GM18867 (cell line): ENCODE data around the gene FAM107B.
"Not testable (repeated sequence)": the region's sequence is repeated elsewhere in the genome, so short reads cannot be mapped to it uniquely, and the experiment has no call there.

Experiments
- ATAC-seq: cut with Tn5 transposase; IDR thresholded peaks from one replicate; pipeline ENCODE4 v1.9.1; 2021; ENCODE audit warnings: mild to moderate bottlenecking, moderate library complexity; ENCODE audit not compliant: unreplicated experiment

FAM107B gene

DNA sequence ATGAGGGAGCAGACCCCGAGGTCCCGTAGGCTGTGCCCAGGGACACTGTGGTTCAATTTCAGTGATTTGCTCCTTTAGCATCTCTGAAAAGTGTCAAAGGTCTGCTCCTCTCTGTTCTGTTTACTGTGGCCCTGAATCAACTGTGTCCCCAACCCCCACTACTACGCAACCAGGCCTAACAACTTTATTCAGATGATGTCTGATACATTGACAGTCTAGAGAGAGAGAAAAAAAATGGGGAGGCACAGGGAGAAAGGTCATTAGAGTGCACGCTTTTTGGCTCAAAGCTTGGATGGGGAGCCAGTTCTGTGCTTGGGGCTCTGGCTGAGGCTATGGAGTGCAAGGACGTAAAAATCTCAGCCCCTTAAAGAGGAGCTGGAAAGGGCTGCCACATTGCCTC lies 77.9 kb downstream of the FAM107B start:
- ATAC-seq = no peak

DNA sequence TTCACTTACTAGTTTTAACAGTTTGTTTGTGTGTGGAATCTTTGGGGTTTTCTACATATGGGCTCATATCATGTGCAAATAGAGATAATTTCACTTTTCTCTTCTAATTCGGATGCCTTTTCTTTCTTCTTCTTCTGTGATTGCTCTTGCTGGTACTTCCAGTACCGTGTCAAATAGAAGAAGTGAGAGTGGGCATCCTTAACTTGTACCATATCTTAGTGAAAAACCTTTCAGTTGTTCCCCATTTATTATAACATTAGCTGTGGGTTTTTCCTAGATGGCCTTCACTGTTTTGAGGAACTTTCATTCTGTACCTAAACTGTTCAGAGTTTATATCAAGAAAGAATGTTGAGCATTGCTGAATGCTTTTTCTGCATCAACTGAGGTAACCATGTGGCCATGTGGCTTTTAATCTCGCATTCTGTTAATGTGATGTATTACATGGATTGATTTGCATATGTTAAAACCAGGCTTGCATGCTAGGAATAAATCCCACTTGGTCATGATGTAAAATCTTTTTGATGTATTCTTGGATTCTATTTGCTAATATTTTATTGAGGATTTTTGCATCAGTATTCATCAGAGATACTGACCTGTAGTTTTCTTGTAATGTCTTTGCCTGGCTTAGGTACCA lies 78.7 kb downstream of the FAM107B start:
- ATAC-seq = no peak

DNA sequence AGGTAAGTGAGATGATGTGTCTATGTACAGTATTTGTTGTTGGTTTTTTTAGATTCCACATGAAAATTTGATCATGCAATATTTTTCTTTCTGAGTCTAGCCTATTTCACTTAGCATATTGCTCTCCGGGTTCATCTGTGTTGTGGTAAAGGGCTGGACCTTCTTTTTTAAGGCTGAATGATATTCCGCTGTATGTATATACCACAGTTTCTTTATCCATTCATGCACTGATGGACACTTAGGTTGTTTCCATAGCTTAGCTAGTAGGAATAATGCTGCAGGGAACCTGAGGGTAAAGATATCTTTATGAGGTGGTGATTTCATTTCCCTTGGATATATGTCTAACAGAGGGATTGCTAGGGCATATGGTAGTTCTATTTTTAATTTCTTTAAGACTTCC lies 80.8 kb downstream of the FAM107B start:
- ATAC-seq = no peak

DNA sequence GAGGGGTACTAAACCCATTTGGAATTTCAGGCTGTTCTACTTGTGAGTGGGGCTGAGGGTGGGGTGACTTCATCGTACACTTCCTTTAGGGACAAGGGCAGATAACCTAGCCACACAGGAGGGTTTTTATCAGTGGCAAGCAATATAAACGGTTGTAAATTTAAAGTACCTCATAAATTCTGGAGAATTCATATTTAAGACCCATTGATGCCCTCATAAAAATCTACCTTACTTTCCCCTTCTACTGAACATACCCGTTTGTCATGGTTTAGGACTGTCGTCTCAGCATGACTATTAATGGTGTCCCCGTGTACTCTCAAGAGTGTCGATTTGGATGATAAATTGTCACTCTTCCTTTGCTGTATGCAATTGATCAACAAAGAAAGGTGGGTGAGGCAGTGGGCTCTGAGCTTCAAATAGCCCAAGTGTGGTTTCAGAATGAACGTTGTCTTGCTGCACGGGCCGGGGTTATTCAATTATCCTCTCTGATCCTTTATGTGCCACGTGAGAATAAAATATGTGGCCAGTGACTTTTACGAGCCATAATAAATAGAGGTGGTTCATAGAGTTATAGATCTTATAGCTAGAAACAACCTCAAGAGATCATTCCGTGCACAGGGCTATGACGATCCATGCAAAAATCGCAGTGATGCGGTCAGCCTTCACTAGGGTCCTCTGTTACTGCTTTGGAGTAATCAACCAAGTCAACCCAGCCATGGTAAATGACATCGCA lies 82.2 kb downstream of the FAM107B start:
- ATAC-seq = peak; percentile 65

DNA sequence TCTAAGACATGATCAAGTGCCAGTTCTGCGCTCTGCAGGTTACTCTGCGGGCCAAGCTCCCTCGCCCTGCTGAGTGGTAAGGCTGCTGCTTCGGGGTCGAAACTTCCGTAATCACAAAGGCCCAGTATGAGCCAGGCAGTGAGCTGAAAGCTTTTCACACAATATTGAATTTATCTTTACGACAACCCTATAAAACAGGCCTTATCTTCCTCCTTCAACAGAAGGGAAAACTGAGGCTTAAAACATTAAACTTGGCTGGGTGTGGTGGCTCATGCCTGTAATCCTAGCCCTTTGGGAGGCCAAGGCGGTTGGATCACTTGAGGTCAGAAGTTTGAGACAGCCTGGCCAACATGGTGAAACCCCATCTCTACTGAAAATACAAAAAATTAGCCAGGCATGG lies 83.3 kb downstream of the FAM107B start:
- ATAC-seq = no peak

DNA sequence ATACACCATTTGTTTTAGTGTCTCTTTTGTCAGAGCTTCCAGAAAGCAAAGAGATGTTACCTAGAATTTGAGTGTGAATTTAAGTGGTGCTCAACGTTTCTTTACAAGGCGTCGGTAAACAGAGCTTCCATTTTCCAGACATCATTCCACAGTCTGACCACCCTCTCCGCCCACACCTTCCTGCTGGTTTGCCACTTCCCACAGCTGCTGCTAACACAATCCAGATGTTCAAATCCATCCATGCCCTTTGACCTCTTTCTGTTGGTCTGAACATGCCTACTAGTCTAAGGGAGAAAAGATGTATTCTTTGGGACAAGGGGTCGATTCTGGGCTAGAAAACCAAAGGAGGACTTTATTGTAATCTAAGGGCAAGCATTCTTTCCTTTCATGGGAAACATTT lies 86.1 kb downstream of the FAM107B start:
- ATAC-seq = no peak

DNA sequence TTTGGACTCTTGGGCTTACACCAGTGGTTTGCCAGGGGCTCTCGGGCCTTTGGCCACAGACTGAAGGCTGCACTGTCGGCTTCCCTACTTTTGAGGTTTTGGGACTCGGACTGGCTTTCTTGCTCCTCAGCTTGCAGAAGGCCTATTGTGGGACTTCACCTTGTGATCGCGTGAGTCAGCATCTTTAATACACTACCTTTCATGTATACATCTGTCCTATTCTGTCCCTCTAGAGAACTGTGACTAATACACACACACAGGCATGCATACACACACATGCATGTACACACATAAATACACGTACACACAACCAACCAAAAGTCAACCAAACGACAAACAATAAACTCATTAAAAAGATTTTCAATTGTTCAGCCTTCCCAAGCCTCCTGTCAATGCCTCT lies 86.5 kb downstream of the FAM107B start:
- ATAC-seq = not testable (repeated sequence)

DNA sequence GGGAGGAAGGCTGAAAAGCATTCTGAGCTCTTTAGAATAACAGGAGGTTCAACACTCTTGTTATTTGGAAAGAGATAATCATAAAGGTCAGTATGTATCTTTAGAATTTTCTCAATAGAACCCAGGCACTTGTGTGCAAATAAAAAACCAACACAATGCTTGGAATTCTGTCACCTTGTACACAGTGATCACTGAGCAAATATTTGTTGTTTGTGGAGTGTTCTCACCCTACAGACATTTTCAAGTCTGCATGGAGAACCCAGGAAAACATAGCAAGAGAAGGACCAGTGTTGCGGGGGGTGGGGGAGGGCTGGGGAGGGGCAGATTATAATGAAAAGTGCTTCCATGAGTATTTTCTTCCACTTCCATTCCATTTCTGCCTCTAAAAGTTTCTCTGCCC lies 87.4 kb downstream of the FAM107B start:
- ATAC-seq = no peak

DNA sequence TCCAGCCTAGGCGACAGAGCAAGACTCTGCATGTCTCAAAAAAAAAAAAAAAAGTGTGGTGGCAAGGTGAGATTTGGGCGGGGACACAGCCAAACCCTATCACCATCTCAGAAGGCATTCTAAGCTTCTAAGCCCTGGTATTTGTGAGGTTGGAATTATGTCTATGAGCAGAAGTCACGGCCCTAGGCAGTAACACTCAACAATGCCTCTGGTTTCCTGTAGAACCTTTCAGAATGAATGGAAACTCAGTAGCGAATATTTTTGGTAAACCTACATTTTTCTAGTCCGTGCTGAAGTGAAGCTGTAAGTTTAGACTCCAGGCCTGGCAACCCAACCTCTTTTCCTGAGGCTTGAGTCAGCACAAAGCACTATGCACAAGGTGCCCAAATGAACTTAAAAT lies 88.3 kb downstream of the FAM107B start:
- no peak for ATAC-seq

DNA sequence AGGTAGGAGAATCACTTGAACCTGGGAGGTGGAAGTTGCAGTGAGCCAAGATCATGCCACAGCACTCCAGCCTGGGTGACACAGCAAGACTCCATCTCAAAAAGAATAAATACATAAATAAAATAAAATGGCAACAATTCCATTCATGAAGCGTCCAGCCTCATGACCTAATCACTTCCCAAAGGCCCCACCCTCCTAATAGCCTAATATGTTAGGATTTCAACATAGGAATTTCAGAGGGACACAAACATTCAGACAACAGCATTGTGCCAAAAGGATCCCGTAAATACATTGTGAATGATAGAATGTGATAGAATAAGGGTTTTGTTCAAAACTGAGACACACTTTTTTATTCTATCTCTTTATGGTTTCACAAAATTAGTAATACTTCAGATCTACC lies 90.3 kb downstream of the FAM107B start:
- ATAC-seq = no peak

DNA sequence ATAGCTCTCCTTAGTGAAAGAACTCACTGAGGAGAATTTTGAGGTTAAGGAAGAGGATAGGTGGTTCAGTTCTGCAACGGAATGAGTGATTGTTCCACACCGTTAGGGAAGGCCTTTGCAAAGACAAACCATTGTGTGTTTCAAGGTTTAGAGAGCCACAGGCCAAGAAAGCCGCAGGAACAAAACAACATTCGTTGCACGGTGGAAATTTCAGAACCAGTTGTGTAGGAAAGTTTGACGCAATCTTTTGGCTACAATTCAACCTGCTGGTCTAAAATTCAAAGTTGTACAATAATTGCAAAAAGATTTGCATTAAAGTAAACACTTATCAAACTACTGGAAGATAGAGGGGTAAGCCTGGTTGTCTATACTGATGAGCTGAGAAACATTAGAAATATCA lies 91.4 kb downstream of the FAM107B start:
- ATAC-seq = no peak

DNA sequence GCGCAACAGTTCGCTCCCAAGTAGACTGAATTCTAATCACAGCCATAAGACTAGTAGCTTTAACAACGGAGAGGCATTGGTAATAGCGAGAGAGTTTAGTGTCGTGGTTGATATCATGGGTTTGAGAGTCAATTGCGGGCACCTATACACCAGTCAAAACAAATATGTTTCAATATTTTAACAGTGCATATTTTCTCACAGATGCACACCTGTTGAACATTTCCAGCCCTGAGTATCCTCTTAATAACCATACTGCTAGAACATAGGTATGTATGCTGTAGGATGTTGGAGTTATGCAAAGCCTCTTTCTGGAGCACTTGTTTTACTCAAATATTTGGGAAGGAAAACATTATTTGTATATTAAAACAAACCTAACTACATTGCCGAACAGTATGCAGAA lies 92.9 kb downstream of the FAM107B start:
- no peak for ATAC-seq

DNA sequence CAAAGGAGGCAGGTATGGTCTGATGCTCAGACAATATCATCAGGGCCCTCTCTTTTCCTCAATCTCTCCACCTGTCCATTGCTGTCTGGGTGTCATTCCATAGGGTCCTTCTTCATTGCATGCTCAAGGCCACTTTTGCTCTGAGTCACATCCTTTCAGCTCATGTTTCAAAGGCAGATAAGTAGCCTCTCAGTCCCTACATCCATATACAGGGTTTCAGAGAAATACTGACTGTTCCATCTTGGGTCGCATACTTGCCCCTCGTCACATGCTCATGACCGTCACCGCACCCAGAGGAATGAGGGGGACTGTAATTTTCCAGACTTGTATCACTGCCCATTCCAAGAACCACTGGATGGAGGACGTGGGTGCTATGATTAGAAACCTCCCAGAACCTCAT lies 93.4 kb downstream of the FAM107B start:
- no peak for ATAC-seq

DNA sequence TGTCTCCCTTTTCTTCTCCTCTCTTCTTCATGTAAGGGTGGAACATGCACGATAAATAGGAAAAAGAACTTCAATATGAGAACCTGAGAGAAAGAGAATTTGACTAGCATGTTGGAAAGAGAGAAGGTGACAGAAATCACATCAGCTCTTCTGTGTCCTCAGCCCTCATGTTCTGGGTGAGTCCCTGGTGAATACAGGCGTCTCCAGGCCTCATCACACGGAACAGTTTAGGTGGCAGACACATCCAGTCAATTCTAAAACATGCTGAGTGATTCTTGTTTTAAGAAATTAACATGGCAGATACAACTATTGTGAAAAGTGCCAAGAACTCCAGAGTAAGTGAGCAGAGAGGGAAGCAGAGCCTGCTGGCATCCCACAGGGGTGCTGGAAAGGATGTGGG lies 96.1 kb downstream of the FAM107B start:
- ATAC-seq = no peak

DNA sequence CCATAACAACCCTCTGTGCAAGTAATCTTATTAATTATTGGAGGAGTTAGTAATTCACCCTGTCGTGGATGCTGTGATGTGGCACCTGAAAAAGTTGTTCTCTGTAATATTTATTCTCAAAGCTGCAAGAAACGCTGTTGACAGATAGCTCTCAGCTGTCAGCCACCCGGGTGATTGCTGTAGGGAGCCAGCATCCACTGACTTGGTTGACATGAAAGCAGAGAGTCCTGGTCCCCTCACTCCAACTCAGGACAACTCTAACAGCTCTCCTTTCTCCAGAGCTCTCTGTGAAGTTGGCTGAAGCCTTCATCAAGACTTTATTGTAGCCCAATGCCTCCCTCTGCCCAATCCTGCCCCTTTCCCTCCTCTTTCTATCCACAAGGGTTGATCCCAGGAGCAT lies 98.0 kb downstream of the FAM107B start:
- no peak for ATAC-seq

DNA sequence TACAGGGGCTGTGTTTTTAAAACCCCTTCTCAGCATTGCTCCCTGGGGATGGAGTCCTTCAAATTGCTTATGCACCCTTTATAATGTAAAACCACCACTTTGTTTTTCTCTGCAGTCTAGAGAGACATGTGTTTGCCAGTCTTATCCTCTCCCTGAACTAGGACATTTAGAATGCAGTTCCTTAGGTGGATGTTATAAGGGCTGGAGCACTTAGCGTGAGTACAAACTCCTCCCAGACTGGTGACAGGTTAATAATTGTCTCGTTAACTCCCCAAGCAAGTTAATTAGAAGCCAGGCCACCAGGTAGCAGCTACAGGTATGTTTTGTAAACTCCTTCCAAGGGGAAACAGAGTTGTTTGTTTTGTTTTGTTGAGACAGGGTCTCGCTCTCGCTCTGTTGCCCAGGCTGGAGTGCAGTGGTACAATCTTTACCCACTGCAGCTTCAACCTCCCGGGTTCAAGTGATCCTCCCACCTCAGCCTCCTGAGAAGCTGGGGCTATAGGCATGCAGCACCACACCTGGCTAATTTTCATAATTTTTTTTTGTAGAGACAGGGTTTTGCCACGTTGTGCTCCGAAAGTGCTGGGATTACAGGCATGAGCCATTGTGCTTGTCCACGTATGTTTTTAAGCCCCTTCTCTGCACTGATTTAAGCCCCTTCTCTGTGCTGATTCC lies 100.2 kb downstream of the FAM107B start:
- ATAC-seq = no peak

DNA sequence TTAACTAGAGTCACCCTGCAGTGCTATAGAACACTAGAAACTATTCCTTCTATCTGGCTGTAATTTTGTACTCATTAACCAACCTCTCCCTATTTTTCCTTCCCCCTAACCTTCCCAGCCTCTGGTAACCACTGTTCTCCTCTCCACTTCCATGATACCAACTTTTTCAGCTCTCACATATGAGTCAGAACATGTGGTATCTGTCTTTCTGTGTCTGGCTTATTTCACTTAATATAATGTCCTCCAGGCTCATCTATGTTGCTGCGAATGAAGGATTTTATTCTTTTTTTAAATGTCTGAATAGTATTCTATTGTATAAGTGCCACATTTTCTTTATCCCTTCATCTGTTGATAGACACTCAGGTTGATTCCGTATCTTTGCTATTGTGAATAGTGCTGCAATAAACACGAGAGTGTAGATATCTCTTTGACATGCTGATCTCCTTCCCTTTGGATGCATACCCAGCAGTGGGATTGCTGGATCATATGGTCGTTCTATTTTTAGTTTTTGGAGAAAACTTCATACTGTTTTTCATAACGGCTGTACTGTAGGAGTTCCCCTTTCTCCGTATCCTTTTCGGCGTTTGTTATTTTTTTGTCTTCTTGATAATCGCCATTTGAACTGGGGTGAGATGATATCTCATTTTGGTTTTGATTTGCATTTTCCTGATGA lies 101.4 kb downstream of the FAM107B start:
- no peak for ATAC-seq

DNA sequence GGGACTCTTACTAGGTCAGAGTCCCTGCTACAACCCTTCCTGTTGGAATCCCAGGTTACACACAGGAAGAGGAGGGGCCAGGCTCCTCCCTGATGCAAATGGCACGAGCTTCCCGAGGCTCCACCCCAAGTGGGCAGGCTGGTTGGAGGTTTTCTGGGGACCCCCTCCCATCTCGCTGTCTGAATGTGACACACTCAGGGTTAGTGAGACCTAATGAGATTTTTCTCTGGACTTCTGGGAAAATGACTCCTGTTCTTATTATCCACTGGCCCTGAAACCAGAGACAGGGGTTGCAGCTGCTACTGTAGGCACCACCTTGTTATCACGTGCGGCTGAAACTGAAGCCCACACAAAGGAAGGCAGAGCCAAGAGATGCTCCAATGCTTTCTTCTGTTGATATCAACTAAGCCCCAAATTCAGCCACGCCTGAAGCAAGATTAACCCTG lies 103.3 kb downstream of the FAM107B start:
- ATAC-seq = no peak

DNA sequence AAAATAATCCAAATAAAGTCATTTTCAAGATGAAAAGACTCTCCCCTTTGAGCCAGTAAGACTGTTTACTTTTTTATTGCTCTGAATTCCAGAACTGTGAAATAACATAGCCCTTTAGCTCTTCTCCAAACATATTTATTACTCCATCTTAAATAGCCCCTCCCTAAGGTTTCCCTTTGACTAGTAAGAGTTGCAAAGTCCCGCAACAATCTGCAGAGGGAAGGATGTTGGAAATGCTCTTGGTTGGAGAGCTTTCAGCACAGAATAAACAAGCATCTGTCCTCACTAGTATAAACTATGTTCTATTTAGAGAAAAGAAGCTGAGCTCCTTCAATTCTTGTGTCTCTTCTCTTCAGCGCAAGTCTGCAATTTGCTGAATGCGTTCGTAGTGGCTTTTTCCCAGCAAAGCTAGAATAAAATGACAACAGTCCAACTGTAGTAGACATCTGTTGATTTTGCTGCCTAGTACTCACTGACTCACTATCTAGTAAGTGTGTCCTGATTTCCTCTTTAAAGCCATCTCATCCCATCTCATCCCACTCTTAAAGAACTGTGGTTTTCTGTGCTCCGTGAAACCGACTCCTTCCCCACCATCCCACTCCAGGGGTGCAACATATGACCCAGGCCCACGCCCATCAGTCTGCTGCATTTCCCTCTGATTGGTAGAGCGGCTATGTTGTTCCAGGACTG lies 104.0 kb downstream of the FAM107B start:
- no peak for ATAC-seq

DNA sequence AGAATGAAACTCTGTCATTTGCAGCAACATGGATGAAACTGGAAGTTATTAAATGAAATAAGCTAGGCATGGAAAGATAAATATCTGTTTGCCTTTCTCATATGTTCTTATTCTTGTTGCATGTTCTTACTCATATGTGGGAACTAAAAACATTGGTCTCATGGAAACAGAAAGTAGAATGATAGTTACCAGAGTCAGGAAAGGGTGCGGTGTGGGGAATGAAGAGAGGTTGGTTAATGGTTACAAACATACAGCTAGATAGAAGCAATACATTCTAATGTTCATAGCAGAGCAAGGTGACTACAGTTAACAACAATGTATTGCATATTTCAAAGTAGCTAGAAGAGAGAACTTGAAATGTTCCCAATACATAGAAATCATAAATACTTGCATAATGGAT lies 105.1 kb downstream of the FAM107B start:
- ATAC-seq = no peak

DNA sequence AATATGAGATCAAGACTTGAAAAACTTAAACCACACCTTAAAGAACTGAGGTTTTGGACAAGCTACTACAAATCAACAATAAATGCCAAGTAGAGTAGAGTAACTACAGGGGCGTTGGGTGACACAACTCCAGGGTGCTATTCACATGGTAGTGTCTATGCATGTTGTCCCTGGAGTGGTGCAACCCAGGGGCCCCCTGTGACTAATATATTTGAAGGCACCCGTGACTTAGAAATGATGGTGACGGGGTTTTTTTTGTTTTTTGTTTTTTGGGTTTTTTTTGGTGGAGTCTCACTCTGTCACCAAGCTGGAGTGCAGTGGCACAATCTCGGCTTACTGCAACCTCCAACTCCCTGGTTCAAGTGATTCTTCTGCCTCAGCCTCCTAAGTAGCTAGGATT lies 106.9 kb downstream of the FAM107B start:
- no peak for ATAC-seq
